A673 (cell line): Measurements from ENCODE around the gene RASGRF1.

Source experiments
- EZH2 ChIP-seq: fragments of 200-600 bp; sonication (generic); IDR thresholded peaks from 2 replicates; pipeline ENCODE4 v1.6.1; 2017; ENCODE audit warnings: borderline replicate concordance, low read depth, mild to moderate bottlenecking, mixed read lengths, antibody characterized with exemption, low read length; ENCODE audit not compliant: poor library complexity, severe bottlenecking
- TF ChIP-seq, protein P1 (sequence below): fragments of 300-800, 200-600 bp; sonication (generic); conservative IDR thresholded peaks from 2 replicates; pipeline ENCODE4 v1.5.1; 2017; ENCODE audit warnings: low read depth, mild to moderate bottlenecking, antibody characterized with exemption, low read length, moderate library complexity, mixed read lengths

DNA sequence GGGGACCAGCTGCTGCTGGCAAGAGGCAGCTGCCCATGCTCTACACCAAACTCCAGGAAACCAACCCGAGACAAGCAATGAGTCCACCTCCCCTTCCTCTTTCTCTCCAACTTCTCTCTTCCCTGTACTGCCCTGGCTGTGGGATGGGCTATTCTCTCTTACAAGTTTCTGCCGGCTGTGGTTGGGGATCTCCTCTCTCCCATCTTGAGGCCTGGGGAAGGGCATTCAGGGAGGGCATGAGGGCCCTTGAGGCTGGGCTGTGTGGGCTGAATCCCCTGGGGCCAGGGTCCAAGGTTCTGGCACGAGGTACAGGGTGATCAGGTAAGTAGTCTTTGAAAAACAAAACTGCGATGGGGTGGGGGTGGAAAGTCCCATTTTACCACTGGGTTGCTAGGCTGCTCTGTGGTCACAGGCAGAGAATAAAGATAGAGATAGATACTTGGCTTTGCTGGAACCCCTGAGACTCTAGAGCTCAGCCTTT lies 113.4 kb downstream of the RASGRF1 start:
- TF ChIP-seq, protein P1, sequence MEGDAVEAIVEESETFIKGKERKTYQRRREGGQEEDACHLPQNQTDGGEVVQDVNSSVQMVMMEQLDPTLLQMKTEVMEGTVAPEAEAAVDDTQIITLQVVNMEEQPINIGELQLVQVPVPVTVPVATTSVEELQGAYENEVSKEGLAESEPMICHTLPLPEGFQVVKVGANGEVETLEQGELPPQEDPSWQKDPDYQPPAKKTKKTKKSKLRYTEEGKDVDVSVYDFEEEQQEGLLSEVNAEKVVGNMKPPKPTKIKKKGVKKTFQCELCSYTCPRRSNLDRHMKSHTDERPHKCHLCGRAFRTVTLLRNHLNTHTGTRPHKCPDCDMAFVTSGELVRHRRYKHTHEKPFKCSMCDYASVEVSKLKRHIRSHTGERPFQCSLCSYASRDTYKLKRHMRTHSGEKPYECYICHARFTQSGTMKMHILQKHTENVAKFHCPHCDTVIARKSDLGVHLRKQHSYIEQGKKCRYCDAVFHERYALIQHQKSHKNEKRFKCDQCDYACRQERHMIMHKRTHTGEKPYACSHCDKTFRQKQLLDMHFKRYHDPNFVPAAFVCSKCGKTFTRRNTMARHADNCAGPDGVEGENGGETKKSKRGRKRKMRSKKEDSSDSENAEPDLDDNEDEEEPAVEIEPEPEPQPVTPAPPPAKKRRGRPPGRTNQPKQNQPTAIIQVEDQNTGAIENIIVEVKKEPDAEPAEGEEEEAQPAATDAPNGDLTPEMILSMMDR, result no peak
- TF ChIP-seq EZH2, result no peak
